B cell (primary cell): Measurements from ENCODE around the gene SEPTIN2.

Experiments used
- EZH2 ChIP-seq: IDR thresholded peaks from 2 replicates; pipeline ENCODE4 v1.6.1; 2012; ENCODE audit warnings: borderline replicate concordance, low read depth, mild to moderate bottlenecking, moderate library complexity, low read length; ENCODE audit not compliant: insufficient read depth, poor library complexity, severe bottlenecking
- TF ChIP-seq, protein P1 (sequence below): fragments of 200-600 bp; IDR thresholded peaks from one replicate; pipeline ENCODE4 v1.8.0; 2022; ENCODE audit warnings: antibody characterized with exemption, mild to moderate bottlenecking

GRCh38 chr2:241312082-241312481, 3.6 kb upstream of the SEPTIN2 start:
- TF ChIP-seq EZH2, result no peak
- TF ChIP-seq, protein P1, sequence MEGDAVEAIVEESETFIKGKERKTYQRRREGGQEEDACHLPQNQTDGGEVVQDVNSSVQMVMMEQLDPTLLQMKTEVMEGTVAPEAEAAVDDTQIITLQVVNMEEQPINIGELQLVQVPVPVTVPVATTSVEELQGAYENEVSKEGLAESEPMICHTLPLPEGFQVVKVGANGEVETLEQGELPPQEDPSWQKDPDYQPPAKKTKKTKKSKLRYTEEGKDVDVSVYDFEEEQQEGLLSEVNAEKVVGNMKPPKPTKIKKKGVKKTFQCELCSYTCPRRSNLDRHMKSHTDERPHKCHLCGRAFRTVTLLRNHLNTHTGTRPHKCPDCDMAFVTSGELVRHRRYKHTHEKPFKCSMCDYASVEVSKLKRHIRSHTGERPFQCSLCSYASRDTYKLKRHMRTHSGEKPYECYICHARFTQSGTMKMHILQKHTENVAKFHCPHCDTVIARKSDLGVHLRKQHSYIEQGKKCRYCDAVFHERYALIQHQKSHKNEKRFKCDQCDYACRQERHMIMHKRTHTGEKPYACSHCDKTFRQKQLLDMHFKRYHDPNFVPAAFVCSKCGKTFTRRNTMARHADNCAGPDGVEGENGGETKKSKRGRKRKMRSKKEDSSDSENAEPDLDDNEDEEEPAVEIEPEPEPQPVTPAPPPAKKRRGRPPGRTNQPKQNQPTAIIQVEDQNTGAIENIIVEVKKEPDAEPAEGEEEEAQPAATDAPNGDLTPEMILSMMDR, result no peak
